ENCODE data around the gene LPA.
"Not testable (repeated sequence)": the region's sequence is repeated elsewhere in the genome, so short reads cannot be mapped to it uniquely, and the experiment has no call there.

The LPA gene, protein sequence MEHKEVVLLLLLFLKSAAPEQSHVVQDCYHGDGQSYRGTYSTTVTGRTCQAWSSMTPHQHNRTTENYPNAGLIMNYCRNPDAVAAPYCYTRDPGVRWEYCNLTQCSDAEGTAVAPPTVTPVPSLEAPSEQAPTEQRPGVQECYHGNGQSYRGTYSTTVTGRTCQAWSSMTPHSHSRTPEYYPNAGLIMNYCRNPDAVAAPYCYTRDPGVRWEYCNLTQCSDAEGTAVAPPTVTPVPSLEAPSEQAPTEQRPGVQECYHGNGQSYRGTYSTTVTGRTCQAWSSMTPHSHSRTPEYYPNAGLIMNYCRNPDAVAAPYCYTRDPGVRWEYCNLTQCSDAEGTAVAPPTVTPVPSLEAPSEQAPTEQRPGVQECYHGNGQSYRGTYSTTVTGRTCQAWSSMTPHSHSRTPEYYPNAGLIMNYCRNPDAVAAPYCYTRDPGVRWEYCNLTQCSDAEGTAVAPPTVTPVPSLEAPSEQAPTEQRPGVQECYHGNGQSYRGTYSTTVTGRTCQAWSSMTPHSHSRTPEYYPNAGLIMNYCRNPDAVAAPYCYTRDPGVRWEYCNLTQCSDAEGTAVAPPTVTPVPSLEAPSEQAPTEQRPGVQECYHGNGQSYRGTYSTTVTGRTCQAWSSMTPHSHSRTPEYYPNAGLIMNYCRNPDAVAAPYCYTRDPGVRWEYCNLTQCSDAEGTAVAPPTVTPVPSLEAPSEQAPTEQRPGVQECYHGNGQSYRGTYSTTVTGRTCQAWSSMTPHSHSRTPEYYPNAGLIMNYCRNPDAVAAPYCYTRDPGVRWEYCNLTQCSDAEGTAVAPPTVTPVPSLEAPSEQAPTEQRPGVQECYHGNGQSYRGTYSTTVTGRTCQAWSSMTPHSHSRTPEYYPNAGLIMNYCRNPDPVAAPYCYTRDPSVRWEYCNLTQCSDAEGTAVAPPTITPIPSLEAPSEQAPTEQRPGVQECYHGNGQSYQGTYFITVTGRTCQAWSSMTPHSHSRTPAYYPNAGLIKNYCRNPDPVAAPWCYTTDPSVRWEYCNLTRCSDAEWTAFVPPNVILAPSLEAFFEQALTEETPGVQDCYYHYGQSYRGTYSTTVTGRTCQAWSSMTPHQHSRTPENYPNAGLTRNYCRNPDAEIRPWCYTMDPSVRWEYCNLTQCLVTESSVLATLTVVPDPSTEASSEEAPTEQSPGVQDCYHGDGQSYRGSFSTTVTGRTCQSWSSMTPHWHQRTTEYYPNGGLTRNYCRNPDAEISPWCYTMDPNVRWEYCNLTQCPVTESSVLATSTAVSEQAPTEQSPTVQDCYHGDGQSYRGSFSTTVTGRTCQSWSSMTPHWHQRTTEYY (N-terminal part only)

DNA sequence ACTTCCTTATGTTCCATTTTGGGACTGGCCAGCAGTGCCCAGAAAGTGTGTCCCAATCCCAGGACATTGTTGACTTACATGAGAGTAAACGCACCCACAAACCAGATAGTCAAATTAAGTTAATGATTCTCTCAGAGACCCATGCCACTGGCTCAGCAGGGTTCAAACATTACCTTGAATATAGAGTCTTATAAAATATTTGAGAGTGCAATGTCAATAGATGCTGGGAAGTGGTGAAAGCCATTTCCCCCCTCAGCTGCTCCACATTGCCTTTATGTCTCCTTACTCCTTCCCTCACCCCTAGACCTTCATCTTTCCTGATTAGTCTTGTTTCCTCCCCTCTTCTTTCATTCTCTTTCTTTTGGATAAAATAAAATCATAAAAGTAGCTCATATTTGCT is at the start of gene LPA:
Gene LPA (minus strand): TSS at position 78 of the 400 bp plus-strand sequence. CDS start 61 bp downstream, at position 17.
- DNase-seq (ENCODE audit: low spot score) = not testable (repeated sequence)

DNA sequence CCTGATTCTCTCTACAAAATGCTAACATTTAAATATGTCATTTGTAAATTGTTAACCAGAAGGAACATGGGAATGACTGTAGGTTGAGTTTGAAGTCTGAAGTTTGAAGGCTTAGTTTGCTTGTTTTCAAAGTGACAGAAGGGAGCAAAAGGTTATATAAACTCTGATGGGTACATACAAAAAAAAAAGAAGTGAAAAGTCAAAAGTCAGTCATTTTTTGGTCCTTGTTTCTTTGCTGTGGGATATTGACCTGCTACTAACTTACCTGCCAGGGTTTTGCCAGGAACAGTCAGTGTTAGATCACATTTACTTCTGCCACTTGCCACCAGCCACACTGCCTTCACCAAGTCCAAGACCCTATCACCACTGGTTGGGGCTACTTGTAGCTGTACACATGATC is 44.9 kb upstream of the LPA start:
- not testable (repeated sequence) for DNase-seq (ENCODE audit: low spot score)

DNA sequence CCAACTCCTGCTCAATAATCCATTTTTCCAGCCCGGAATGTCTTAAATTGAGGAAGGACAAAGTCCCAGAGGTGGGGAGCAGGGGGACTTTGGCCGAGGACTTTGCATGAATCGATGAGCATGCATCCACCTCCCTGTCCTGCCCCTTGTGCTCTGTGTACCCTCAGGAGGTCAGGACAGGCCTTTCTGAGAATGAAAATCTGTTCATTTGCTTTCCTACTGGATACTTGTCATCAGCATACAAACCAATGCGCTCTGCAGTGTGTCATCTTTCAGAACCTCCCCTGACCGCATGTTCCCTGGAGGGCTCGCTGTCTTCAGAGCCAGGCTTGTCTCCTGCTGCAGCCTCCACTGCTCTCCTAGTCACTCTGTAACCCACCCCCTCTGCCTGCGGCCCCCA is 40.6 kb upstream of the LPA start:
- DNase-seq (ENCODE audit: low spot score) = not testable (repeated sequence)

DNA sequence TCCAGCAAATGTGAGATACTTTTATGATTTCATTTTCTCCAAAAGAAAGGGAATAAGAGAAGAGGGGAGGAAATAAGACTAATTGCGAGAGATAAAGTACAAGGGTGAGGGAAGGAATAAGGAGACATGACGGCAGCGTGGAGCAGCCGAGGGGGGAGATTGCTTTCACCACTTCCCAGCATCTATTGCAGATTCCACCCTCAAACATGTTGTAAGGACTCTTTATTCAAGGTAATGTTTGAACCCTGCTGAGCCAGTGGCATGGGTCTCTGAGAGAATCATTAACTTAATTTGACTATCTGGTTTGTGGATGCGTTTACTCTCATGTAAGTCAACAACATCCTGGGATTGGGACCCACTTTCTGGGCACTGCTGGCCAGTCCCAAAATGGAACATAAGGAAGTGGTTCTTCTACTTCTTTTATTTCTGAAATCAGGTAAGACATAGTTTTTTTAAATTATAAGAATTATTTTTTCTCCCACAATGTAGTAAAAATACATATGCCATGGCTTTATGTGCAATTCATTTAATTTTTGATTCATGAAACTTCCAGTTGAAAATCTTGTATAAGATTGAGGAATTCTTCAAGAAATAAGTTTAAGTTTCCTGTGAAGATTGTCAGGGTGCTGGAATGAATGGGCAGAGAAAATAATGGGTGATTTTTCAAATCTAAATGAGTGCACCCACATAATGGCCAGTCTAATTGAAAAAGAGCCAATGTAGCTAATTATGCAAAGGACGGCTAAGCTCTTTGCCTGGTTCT is 38.0 kb upstream of the LPA start, which contains the start of gene PLG:
Gene PLG (plus strand): TSS at position 327 of the 763 bp plus-strand sequence. CDS start 61 bp downstream, at position 388.
- not testable (repeated sequence) for DNase-seq (ENCODE audit: low spot score)

DNA sequence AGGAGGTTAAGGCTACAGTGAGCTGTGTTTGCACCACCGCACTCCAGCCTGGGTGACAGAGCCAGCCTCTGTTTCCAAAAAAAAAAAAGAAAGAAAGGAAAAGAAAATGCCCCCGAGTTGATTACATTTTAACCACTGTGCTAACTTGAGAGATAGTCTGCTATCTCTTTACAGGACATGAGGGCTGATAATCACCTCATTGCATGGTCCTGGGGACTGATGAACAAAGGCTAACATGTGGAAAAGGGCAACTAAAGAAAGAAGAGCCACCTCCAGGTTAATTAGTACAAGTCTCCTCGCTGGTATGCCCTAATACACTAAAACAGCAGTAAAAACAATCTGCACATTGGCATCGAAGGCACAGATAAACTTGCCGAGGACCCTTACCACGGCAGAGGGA is 33.8 kb upstream of the LPA start:
- DNase-seq (ENCODE audit: low spot score) = no peak

DNA sequence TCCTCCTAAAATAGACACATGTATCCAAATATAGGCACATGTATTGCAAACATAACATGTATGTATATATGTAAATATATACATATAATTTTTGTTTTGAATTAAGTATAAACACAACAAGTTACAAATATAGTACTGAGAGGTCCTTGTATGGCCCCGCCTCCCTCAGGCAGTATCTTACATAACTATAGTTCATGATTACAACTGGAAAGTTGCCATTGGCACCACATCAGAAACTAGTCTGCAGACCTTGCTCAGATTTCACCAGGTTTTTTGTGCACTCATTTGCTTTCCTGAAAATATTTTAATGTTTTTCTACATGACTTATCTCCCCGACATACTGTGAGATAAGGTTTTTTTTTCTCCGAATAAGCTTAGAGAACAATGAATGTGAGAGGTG is 32.8 kb upstream of the LPA start:
- DNase-seq (ENCODE audit: low spot score) = not testable (repeated sequence)

DNA sequence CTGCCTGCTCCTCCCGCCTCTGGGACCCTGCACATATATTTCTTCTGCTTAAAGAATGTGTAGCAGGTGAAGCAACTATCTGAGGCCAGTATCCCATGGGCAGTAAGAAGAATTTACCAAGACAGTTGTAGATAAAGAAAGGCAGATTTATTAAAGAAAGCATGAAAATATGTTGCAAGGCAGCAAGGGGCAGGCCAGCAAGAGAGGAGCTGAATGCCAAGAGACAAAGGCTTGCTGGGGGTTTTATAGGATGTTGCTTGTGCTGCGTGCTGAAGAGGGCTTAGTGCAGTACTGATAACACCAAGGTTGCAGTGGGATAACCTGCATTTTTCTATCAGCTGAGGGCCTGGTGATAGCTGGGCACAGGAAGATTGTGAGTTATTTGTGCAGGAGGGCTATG is 31.5 kb upstream of the LPA start:
- DNase-seq (ENCODE audit: low spot score) = not testable (repeated sequence)

DNA sequence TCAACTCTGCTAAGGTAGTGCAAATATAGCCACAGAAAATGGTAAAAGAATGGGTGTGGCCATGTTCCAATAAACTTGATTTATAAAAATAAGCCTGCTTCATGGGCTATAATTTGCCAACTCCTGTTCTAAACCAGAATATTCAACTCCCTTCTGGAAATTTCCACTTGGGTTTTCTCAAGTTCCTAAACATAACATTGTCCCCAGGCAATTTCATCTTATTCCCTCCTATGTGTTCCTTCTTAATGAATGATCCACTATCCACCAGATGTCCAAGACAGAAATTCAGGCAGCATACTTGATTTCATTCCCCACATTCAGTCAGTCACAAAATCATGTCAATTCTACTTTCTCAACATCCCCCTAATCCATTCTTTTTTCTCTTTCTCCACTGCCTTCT is 30.9 kb upstream of the LPA start:
- not testable (repeated sequence) for DNase-seq (ENCODE audit: low spot score)

DNA sequence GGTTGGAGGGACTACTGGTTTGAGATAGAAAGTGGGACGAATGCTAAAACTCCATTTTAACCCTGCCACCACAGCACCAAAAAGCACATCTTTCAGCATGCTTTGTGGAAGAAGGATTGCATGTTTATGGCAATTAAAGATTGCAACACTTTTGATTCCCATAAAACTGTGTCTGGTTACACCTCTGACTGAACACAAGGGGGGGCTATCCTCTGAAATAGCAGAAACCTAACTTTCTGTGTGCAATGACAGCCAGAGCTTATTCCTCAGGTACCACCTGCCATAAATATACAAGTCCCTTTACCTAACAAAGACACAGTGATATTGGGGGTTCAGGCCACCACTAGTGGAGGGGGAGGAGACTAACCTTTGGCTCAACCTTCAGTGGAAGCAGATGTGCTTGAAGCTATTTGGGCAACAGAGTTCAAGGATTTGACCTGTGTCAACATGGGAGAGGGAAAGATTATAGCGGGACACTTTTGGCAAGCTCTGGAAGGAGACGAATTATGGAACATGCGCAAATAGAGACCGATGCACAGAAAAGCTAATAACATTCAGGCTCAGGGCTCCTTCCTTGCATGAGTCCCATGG is 28.4 kb upstream of the LPA start:
- DNase-seq (ENCODE audit: low spot score) = no peak

DNA sequence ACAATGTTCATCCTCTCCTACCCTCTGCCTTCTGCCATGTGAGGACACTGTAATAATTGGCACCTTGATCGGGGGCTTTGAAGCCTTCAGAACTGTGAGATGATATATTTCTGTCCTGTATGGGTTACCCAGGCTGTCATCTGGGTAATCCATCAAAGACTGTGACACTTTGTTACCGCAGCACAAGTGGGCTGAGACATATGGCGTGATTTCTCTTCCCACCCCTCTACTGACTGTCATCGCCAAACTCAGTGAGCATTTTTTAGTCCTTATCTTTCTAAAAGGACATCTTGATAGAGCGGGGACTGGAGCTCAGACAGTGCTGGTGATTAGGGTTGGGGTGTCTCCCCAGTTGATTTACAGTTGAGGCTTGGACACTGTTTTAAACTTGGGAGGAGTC is 27.5 kb upstream of the LPA start:
- no peak for DNase-seq (ENCODE audit: low spot score)

DNA sequence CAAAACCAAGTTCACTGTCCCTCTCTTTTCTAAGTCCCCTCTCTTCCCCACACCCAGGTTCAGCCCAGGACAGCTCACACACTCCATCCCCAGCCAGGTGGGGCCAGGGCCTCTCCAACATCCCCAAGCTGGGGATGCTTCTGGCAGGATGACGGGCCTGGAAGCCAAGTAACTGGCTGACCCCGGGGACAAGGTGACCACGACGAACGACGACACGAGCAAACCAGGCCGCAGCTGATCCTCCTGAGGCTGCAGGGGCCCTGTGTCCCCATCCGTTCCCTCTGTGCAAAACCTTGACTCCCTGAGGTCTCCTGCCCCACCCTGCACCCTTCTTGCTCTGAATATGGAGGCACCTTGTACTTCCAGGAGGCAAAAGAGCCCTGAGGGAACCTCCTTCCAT is 26.4 kb upstream of the LPA start:
- no peak for DNase-seq (ENCODE audit: low spot score)

DNA sequence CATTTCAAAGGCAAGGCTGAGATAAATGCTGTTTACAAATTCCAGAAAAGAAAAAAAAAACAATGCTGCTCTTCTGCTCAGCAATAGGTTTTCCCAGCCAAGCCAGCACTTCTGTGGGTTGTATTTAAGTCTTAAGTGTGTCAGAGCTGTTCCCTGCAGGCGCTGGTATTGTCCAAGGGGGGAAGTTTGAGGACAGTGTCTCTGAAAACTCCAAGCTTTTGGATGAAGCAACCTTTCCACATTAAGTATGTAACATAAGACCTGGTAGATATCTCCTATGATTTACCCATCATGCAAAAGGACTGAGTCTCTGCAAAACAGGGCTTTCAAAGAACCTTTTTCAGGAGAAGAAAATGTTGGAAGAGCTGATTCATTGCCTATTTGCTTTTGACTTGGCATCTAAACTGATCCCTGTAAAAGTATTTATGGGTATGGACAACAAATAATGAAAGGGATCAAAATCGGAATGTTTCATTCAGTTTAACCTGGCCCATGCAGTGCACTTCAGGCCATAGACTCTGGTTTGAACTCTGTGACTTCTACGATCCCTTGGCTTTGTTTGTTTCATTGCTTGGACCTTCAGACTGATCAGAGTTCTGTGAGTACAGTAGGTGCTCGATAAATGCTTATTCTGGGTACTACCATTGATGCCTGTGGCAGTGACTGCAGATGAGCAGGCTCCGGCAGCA is 21.8 kb upstream of the LPA start:
- no peak for DNase-seq (ENCODE audit: low spot score)

DNA sequence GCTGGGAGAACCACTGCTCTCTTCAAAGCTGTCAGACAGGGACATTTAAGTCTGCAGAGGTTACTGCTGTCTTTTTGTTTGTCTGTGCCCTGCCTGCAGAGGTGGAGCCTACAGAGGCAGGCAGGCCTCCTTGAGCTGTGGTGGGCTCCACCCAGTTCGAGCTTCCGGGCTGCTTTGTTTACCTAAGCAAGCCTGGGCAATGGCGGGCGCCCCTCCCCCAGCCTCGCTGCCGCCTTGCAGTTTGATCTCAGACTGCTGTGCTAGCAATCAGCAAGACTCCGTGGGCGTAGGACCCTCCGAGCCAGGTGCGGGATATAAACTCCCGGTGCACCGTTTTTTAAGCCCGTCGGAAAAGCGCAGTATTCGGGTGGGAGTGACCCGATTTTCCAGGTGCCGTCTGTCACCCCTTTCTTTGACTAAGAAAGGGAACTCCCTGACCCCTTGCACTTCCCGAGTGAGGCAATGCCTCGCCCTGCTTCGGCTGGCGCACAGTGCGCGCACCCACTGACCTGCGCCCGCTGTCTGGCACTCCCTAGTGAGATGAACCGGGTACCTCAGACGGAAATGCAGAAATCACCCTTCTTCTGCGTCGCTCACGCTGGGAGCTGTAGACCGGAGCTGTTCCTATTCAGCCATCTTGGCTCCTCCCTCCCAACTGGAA is 21.2 kb upstream of the LPA start:
- not testable (repeated sequence) for DNase-seq (ENCODE audit: low spot score)

DNA sequence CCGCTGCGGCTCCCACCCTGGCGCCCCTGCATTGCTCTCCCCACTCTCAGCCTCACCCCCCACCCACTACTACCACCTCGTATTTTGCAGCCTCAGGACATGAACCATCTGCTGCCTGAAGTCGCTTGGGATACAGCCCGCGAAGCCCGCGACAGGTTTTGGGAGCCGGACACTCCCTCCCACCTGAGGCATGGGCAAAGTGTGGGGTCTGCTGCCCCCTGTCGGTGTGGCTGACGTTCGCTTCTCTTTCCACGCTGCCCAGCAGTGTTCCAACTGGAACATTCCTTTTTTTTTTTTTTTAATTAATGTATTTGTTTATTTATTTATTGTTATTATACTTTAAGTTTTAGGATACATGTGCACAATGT is 15.3 kb upstream of the LPA start:
- no peak for DNase-seq (ENCODE audit: low spot score)

DNA sequence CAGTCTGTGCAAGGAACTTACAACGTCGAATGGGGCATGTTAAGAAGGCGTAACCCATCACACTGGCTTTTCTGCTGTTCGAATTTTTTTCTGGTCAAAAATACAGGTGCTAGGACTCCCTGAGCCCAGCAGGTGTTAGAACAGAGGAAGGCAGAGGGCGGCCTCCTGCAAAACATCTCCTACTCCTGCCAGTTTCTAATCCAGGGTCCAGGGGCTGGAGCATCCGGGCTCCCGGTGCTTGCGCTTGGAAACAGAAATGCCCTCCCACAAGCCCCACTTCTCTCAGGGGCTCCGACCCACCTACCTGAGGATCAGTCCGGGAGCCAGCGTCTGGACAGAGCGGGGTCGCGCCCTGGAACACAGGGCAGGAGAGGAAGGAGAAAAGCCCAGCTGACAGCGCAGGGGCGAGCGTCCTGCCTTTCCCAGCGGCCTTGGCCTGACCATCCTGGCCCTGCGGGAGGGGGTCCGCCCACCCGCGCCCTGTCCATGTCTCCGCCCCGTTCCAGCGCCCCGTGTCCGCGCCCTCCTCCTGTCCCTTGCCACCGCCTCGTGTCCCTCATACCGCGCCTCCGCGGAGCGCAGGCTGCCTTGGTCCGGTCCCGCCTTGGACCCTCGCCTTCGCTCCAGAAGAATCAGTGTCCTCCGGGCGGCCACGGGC is 14.8 kb upstream of the LPA start:
- no peak for DNase-seq (ENCODE audit: low spot score)

DNA sequence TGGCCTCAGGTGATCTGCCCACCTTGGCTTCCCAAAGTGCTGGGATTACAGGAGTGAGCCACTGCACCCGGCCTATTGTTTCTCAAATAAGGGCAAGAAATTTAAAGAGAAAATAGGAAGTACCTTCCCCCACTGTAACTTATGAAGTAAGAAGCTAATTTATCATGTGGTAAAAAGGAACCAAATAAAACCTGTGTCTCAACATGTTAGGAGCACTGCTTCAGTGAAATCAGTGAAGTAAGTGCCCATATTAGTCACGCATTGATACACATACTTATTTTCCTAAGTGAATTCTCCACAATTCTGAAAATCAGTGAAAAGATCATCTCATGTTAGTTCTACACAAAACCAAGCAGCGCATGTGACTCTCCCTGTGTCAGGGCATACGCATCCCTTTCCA is 14.2 kb upstream of the LPA start:
- no peak for DNase-seq (ENCODE audit: low spot score)

DNA sequence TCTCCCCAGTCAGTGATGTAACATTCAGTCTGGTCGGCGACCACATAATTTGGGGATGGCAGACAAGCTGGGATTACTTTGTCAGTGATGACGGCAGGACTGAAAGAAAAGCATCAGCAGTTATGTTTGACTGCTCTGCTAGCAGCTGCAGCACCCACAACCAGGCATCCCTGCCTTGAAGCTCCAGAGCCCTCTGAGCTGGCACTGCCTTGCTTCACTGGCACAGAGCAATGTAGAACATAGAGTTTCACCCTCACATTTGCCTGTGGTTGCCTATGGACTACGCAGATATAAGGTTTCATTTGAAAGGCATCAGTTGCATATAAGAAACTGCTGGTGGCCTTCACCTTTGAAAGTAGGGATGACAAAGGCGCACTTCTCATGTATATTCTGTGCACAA is 12.3 kb upstream of the LPA start:
- not testable (repeated sequence) for DNase-seq (ENCODE audit: low spot score)

DNA sequence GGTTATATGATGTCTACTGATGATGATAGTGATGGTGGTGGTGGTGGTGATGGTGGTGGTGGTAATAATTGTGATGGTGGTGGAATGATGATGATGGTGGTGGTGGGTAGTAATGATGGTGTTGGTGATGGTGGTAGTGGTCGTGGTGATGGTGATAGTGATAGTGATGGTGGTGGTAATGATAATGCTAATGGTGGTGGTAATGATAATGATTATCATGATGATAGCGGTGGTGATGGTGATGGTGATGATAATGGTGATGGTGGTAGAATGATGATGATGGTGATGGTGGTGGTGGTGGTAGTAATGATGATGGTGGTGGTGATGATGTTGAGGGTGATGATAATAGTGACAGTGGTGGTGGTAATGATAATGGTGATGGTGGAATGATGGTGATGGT is 4.5 kb upstream of the LPA start:
- no peak for DNase-seq (ENCODE audit: low spot score)
